ENCODE measurements around the gene ISX.

ISX gene

GRCh38 chr22:35114131-35114980 lies 48.4 kb downstream of the ISX start:
- DNase-seq: no peak

GRCh38 chr22:35115515-35115914 lies 49.6 kb downstream of the ISX start:
- no peak for DNase-seq

- no peak for DNase-seq
Observed at GRCh38 chr22:35116269-35116668, 50.3 kb downstream of the ISX start.

- no peak for DNase-seq
Observed at GRCh38 chr22:35116817-35117216, 50.9 kb downstream of the ISX start.

GRCh38 chr22:35119494-35119893 lies 53.5 kb downstream of the ISX start:
- DNase-seq: no peak

- DNase-seq: no peak
Observed at GRCh38 chr22:35124691-35125219, 58.8 kb downstream of the ISX start.

GRCh38 chr22:35126993-35127392 lies 61.0 kb downstream of the ISX start:
- DNase-seq: no peak

- DNase-seq: no peak
Observed at GRCh38 chr22:35128637-35129036, 62.7 kb downstream of the ISX start.

- DNase-seq: no peak
Observed at GRCh38 chr22:35131525-35132000, 65.6 kb downstream of the ISX start.

- no peak for DNase-seq
Observed at GRCh38 chr22:35132568-35132967, 66.6 kb downstream of the ISX start.

- no peak for DNase-seq
Observed at GRCh38 chr22:35133702-35134380, 67.9 kb downstream of the ISX start.

GRCh38 chr22:35134637-35135036 lies 68.7 kb downstream of the ISX start:
- no peak for DNase-seq

- no peak for DNase-seq
Observed at GRCh38 chr22:35135165-35135564, 69.2 kb downstream of the ISX start.
